Measurements from ENCODE around the gene CTNNA2.

CTNNA2 gene

GRCh38 chr2:80111185-80111584, 598.3 kb downstream of the CTNNA2 start:
- no peak overlapping the region for H3K4me3 ChIP-seq (ENCODE audit: low read depth, low read length)
- H3K27me3 ChIP-seq: no peaks in the 10 kb centered on the region
- H3K9me3 ChIP-seq: no peaks in the 10 kb centered on the region
- H3K36me3 ChIP-seq: no peaks in the 10 kb centered on the region
- DNase-seq: no peak
- TF ChIP-seq, protein P1, sequence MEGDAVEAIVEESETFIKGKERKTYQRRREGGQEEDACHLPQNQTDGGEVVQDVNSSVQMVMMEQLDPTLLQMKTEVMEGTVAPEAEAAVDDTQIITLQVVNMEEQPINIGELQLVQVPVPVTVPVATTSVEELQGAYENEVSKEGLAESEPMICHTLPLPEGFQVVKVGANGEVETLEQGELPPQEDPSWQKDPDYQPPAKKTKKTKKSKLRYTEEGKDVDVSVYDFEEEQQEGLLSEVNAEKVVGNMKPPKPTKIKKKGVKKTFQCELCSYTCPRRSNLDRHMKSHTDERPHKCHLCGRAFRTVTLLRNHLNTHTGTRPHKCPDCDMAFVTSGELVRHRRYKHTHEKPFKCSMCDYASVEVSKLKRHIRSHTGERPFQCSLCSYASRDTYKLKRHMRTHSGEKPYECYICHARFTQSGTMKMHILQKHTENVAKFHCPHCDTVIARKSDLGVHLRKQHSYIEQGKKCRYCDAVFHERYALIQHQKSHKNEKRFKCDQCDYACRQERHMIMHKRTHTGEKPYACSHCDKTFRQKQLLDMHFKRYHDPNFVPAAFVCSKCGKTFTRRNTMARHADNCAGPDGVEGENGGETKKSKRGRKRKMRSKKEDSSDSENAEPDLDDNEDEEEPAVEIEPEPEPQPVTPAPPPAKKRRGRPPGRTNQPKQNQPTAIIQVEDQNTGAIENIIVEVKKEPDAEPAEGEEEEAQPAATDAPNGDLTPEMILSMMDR (IDR thresholded peaks at IDR 0.05; ENCODE audit: low read depth, low read length): no peak
- H3K4me1 ChIP-seq: peaks cover 4% of the 10 kb centered on the region; the same call in 1 of the 2 replicates

GRCh38 chr2:80112790-80113189, 599.9 kb downstream of the CTNNA2 start:
- no peaks in the 10 kb centered on the region for H3K9me3 ChIP-seq
- DNase-seq: no peak
- TF ChIP-seq, protein P1 (IDR thresholded peaks at IDR 0.05; ENCODE audit: low read depth, low read length): no peak
- no peaks in the 10 kb centered on the region for H3K27me3 ChIP-seq
- H3K4me1 ChIP-seq: peaks cover 4% of the 10 kb centered on the region; the same call in 1 of the 2 replicates
- no peaks in the 10 kb centered on the region for H3K36me3 ChIP-seq
- H3K4me3 ChIP-seq (ENCODE audit: low read depth, low read length): no peak overlapping the region

GRCh38 chr2:80113399-80113798, 600.5 kb downstream of the CTNNA2 start:
- Histone ChIP-seq H3K36me3 (no peaks in the 10 kb centered on the region), H3K4me1 (peaks cover 4% of the 10 kb centered on the region; the same call in 1 of the 2 replicates), H3K27me3 (no peaks in the 10 kb centered on the region), H3K4me3 (ENCODE audit: low read depth, low read length) (no peak overlapping the region), H3K9me3 (no peaks in the 10 kb centered on the region)
- TF ChIP-seq, protein P1 (IDR thresholded peaks at IDR 0.05; ENCODE audit: low read depth, low read length): no peak
- DNase-seq: no peak

GRCh38 chr2:80114812-80115211, 602.0 kb downstream of the CTNNA2 start:
- Histone ChIP-seq H3K27me3 (no peaks in the 10 kb centered on the region), H3K9me3 (no peaks in the 10 kb centered on the region), H3K36me3 (no peaks in the 10 kb centered on the region), H3K4me1 (peaks cover 4% of the 10 kb centered on the region; the same call in 1 of the 2 replicates), H3K4me3 (ENCODE audit: low read depth, low read length) (no peak overlapping the region)
- DNase-seq: peak; percentile 10
- TF ChIP-seq, protein P1 (IDR thresholded peaks at IDR 0.05; ENCODE audit: low read depth, low read length): no peak

- no peaks in the 10 kb centered on the region for H3K36me3 ChIP-seq
- H3K4me3 ChIP-seq (ENCODE audit: low read depth, low read length): no peak overlapping the region
- TF ChIP-seq, protein P1 (IDR thresholded peaks at IDR 0.05; ENCODE audit: low read depth, low read length): no peak
- no peaks in the 10 kb centered on the region for H3K9me3 ChIP-seq
- H3K27me3 ChIP-seq: no peaks in the 10 kb centered on the region
- DNase-seq: no peak
- H3K4me1 ChIP-seq: peaks cover 4% of the 10 kb centered on the region; the same call in 1 of the 2 replicates
Observed at GRCh38 chr2:80117401-80117800, 604.5 kb downstream of the CTNNA2 start.

GRCh38 chr2:80120866-80121265, 608.0 kb downstream of the CTNNA2 start:
- Histone ChIP-seq H3K4me1 (0 out of 2 replicates have a peak, but pooled peaks cover 3% of the 10 kb centered on the region), H3K36me3 (no peaks in the 10 kb centered on the region), H3K9me3 (no peaks in the 10 kb centered on the region)

More at GRCh38 chr2:80120866-80121265, 608.0 kb downstream of the CTNNA2 start:
- DNase-seq: no peak
- Histone ChIP-seq H3K4me3 (ENCODE audit: low read depth, low read length) (no peak overlapping the region), H3K27me3 (no peaks in the 10 kb centered on the region)
- TF ChIP-seq, protein P1 (IDR thresholded peaks at IDR 0.05; ENCODE audit: low read depth, low read length): no peak

Data from BE2C (cell line).